AG09319 (cell line): ENCODE measurements around the gene PANX2.
"Not testable (repeated sequence)": the region's sequence is repeated elsewhere in the genome, so short reads cannot be mapped to it uniquely, and the experiment has no call there.

Experiments
- DNase-seq: peaks from one replicate; pipeline ENCODE4 v3.0.0-alpha.2; 2010; ENCODE audit warnings: low read depth; ENCODE audit errors: extremely low read depth
- TF ChIP-seq, protein P1 (sequence below): IDR thresholded peaks from 2 replicates; pipeline ENCODE4 v1.5.1; 2011; ENCODE audit warnings: low read depth, mild to moderate bottlenecking, inconsistent platforms, low read length, moderate library complexity

The PANX2 gene

DNA sequence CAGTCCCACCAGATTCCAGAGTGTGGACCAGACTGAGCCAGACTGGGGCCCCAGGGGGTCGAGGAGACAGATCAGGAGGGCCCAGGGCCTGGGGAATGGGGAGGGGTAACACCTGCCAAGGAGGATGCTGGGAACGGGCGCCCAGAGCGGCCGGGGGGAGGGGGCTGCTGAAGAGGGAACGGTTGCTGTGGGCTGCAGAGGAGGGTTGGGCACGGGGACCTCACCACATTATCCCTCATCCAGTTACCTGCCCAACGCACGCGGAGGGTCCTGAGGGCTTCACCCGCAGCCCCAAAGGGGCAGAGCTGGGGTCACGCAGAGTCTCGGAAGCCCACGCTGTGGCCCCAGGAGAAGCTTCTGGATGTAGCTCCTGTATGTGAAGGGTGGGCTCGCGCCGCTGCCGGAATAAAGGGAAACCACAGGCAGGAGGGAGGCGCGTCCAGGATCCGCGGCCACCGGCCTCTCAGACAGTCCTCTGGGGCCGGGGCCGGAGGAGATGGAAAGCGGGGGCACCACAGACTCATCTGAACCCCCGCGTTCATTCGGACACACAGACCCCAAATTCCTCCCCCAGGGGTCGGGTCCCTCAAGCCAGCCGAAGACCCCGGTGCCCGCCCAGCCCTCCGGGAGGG lies 29.4 kb downstream of the PANX2 start:
- DNase-seq, result no peak
- TF ChIP-seq, protein P1, sequence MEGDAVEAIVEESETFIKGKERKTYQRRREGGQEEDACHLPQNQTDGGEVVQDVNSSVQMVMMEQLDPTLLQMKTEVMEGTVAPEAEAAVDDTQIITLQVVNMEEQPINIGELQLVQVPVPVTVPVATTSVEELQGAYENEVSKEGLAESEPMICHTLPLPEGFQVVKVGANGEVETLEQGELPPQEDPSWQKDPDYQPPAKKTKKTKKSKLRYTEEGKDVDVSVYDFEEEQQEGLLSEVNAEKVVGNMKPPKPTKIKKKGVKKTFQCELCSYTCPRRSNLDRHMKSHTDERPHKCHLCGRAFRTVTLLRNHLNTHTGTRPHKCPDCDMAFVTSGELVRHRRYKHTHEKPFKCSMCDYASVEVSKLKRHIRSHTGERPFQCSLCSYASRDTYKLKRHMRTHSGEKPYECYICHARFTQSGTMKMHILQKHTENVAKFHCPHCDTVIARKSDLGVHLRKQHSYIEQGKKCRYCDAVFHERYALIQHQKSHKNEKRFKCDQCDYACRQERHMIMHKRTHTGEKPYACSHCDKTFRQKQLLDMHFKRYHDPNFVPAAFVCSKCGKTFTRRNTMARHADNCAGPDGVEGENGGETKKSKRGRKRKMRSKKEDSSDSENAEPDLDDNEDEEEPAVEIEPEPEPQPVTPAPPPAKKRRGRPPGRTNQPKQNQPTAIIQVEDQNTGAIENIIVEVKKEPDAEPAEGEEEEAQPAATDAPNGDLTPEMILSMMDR, result no peak

- DNase-seq, result peak; percentile 60
- TF ChIP-seq, protein P1, result no peak
These were observed 30.1 kb downstream of the PANX2 start, which contains the start of gene SELENOO for GRCh38 chr22:50200461-50201190. TSS of gene SELENOO (plus strand) at chr22:50201011. CDS start at chr22:50201037, 26 bp downstream.

DNA sequence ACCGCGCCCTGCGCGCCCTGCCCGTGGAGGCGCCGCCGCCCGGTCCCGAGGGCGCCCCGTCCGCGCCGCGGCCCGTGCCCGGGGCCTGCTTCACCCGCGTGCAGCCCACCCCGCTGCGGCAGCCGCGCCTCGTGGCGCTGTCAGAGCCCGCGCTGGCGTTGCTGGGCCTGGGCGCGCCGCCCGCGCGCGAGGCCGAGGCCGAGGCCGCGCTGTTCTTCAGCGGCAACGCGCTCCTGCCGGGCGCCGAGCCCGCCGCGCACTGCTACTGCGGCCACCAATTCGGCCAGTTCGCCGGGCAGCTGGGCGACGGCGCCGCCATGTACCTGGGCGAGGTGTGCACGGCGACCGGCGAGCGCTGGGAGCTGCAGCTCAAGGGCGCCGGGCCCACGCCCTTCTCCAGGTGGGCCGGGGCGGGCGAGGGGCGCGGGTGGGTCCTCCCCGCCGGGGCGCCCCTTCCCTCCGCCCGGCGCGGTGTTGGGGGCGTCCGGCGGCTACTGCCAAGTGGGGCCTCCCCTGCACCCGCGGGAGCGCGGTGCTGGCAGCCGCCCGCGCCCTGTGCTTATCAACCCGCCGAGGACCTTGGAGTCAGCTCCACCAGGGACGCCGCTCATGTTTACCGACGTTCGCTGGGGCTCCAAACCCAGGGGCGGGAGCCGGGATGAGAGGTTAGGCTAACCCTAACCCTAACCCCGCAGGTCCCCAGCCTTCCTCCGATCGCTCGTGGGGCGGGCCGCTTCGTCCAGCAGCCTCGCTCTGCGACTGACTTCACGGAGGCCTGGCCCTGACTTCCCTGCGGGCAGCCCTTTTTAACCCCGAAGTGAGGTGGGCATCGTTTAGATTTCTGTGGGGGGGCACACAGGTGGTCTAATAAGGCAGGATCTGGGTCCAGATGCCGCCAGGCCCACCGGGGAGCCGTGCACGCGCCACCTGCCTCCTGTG lies 30.9 kb downstream of the PANX2 start:
- DNase-seq, result no peak
- TF ChIP-seq, protein P1, result no peak

GRCh38 chr22:50202130-50202666 lies 31.7 kb downstream of the PANX2 start:
- TF ChIP-seq, protein P1, result no peak
- no peak for DNase-seq

DNA sequence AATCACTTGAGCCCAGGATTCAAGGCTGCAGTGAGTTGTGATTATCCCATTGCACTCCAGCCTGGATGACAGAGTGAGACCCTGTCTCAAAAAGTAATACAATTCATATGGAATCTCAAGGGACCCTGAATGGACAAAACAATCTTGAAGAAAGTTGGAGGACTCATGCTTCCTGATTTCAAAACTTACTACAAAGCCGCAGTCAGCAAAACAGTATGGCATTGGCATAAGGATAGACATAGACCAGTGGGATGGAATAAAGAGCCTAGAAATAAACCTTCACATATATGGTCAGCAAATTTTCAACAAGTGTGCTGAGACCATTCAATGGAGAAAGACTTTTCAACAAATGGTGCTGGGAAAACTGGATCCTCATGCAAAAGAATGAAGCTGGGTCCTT lies 32.8 kb downstream of the PANX2 start:
- TF ChIP-seq, protein P1, result no peak

DNA sequence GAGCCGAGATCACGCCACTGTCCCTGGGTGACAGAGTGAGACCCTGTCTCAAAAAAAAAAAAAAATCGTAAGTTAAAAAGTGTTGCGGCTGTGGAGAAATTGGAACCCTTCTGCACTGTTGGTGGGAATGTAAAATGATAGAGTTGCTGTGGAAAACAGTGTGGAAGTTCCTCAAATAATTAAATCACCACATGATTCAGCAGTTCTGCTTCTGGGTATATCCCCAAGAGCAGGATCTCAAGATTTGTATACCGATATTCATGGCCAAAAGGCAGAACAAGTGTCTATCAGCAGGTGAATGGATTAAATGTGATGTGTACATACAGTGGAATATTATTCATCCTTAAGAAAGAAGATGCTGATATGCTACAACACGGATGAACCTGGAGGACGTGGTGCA lies 34.0 kb downstream of the PANX2 start:
- TF ChIP-seq, protein P1, result no peak
- DNase-seq, result no peak

More for the DNA sequence above, 32.8 kb downstream of the PANX2 start:
- no peak for DNase-seq

GRCh38 chr22:50204998-50205397 lies 34.5 kb downstream of the PANX2 start:
- not testable (repeated sequence) for DNase-seq
